ENCODE results near the gene RNF2.
"Not testable (repeated sequence)": the region's sequence is repeated elsewhere in the genome, so short reads cannot be mapped to it uniquely, and the experiment has no call there.

RNF2 gene

GRCh38 chr1:185050823-185051451, 5.6 kb downstream of the RNF2 start:
- peak in 1 of 2 experiments; percentile 36 for DNase-seq

GRCh38 chr1:185053204-185053603, 7.8 kb downstream of the RNF2 start:
- no peak for DNase-seq

GRCh38 chr1:185054365-185055060, 9.2 kb downstream of the RNF2 start:
- no peak for DNase-seq

DNA sequence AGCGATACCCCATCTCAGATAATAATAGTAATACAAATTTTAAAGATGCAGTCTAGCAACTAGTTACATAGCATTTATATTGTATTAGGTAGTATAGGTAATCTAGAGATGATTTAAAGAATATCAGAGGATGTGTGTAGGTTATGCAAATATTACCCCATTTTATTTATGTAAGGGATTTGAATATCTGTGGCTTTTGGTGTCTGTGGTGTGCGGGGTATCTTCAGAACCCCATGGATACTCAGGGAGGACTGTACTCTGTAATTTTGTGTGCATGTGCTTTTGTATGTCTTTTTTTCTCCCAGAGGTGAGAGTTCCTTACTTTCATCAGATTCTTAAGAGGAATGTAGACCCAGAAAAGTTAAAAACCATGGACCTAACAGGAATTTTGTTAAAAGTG, 12.8 kb downstream of the RNF2 start:
- peak; percentile 72 to 76 for DNase-seq

DNA sequence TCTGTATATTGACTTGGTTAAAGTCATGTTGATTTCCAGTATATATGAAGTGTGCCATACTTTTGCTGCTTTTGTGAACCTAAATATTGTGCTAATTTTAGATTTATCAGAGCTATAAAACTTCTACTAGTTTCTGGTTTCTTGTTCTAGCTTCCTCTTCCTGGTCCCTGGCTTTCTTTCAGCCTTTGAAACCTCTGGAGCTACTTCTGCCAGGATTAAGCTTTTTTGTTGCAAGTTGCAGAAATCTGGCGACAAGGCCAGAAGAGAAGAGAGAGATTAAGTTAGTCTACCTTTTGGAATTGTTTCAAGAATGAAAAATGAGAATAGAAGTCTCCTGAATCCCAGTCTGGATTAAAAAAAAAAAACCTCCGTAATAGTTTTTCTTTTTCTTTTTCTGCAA, 13.5 kb downstream of the RNF2 start:
- DNase-seq, result no peak

- no peak for DNase-seq
These were observed 14.7 kb downstream of the RNF2 start for GRCh38 chr1:185059950-185060571.

GRCh38 chr1:185062710-185063370, 17.5 kb downstream of the RNF2 start:
- DNase-seq, result no peak

DNA sequence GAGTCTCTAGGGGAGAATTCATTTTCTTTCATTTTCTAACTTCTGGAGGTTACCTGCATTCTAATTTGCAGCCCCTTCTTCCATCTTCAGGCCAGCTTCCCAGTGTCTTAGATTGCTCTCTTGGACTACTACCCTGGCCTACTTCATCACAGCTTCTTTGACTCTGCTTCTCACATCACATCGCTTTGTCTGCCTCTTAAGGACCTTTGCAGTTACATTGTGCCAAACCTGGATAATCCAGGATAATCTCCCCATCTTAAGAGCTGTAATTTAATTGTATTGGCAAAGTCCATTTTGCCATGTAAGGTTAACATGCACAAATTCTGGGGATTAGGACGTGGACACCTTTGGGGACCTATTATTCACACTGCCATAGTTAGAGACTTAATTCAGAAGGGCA, 18.4 kb downstream of the RNF2 start:
- DNase-seq, result no peak

GRCh38 chr1:185065006-185065405, 19.6 kb downstream of the RNF2 start:
- not testable (repeated sequence) for DNase-seq

GRCh38 chr1:185066181-185066580, 20.8 kb downstream of the RNF2 start:
- DNase-seq, result no peak

- no peak for DNase-seq
These were observed 23.0 kb downstream of the RNF2 start for GRCh38 chr1:185068341-185068740.

DNA sequence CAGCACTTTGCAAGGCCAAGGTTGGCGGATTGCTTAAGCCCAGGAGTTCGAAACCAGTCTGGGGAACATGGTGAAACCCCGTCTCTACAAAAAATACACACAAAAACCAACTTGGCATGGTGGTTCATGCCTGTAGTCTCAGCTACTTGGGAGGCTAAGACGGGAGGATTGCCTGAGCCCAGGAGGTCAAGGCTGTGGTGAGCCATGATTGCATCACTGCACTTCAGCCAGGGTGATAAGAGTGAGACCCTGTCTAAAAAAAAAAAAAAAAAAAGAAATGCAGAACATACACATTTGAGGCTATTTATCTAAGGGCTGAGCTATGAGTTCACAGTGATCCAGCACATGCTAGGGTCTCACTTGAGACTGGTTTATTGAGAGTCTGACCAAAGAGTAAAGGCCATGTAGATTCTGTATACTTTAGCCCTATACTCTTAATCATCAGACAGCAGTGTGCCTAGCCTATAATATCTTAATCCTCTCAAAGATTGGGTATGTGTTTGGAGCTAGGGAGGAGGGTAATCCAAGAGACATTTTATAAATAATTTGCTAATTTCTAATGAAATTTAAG, 23.9 kb downstream of the RNF2 start:
- DNase-seq, result no peak

DNA sequence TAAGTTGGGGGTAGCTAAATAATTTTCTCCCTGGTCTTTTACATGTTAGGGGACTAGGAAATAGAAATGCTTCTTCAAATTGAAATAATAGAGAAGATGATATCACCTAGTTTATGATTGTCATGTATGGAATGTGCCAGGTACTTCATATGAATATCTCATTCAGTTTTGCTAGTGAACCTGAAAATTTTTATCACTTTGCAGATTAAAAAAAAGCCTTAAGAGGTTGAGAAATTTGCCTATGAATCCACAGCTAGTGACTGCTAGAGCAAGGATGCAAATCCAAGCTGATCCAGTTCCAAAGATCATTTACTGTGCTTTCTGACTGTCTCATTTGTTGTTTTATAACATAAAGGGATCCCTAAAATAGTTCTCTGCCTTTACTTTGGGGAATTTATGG, 24.7 kb downstream of the RNF2 start:
- DNase-seq, result peak; percentile 99

GRCh38 chr1:185073725-185074124, 28.4 kb downstream of the RNF2 start:
- no peak for DNase-seq

DNA sequence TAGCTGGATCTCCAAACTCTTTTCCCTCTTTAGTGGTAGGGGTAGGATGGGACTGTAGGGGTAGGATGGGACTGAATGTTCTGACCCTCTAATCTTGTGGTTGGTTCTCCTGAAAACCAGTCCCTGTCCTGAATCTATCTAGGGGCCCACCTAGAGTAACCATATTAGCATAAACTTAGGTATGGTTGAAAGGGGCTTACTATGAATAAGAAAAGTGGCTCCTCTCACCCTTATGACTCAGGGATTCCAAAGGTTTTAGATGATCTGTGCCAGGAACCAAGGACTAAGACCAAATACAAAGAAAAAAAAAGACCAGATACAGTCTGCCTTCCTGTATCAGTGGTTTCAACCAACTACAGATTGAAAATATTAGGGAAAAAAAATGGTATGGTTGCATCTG, 28.9 kb downstream of the RNF2 start:
- DNase-seq, result no peak

GRCh38 chr1:185075476-185075875, 30.1 kb downstream of the RNF2 start:
- no peak for DNase-seq

DNA sequence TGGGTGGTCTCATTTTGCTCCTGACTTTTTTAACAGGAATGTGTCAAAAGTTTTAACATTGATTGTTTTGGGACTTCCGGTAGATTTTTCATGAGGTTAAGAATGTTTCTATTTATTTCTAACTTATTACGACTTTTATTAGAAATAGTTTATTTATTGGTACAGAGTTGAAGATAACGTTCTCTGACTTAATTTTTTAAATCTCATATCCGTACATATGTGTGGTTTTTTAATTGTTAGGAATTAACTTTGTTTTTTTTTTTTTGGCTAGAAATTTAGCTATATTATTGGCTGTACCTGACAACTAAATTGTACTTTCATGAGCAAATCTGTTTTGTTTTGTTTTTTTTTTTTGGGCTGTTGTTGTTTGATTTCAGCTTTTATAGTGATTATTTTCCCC, 32.0 kb downstream of the RNF2 start:
- no peak for DNase-seq

DNA sequence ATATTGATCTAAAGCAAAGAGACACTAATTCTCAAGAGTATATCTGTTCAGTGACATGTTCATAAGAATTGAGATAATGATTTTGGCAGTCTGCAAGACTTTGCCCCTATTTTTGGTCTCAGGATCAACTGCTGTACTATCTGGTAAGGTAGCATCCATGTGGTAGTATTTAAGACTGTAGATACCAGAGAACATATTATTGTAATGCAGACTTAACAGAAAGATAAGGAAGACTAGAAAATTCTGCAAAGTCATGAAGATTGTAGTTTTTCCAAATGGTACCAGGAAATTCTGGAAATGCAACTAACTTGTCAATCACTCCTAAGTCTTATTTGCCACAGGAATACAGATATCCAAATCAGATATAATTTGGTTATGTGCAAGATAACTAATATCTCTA, 35.1 kb downstream of the RNF2 start:
- DNase-seq, result no peak

GRCh38 chr1:185083818-185084217, 38.5 kb downstream of the RNF2 start:
- DNase-seq, result no peak

DNA sequence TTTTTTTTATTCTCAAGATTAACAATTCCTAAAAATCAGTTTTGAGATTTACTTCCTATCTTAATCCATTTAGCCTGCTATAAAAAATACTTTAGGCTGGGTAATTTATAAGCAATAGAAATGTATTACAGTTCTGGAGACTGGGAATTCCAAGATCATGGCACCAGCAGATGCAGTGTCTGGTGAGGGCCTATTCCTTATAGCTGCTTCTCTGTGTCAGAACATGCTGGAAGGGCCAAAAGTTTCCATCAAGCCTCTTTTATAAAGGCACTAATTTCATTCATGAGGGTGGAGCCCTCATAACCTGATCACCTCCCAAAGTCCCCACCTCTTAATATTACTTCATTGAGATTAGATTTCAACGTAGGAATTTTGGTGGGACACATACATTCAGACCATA, 41.7 kb downstream of the RNF2 start:
- no peak for DNase-seq

DNA sequence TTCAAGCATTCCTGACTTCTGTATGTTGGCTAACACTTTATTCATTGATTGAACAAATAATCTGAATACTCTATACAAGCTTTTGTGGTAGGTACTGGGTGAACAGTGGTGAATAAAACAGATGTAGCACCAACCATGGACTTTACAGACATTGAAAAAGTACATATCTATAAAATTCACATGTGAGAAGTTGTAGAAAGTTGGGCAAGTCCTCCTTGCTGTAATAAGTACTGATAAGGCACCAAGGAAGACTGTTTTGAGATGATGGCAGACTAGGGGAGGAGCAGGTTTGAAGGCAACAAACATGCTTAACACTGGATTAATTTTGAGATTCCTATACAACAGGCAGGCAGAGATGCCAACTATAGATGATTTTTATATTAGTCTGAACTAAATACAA, 42.4 kb downstream of the RNF2 start:
- no peak for DNase-seq

DNA sequence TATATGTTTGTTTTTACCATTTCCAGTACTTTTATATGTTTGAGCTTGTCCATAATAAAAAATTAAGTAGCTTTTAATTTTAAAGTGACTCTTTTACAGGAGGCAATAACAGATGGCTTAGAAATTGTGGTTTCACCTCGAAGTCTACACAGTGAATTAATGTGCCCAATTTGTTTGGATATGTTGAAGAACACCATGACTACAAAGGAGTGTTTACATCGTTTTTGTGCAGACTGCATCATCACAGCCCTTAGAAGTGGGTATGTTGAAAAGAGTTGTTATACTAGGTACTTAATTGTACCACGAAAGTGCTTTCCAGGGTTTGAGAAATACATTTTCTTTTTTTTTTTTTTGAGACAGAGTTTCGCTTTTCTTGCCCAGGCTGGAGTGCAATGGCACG, 46.1 kb downstream of the RNF2 start:
- no peak for DNase-seq

GRCh38 chr1:185094761-185095160, 49.4 kb downstream of the RNF2 start:
- no peak for DNase-seq

- no peak for DNase-seq
These were observed 51.2 kb downstream of the RNF2 start for GRCh38 chr1:185096531-185096930.
